Testis (tissue), 3 donors: Measurements from ENCODE around the gene SPRING1. TPM values are rescaled to one million over a fixed set of nuclear protein-coding genes. Genes with fewer than 3 reads are reported as not detected.

Source experiments
- DNase-seq: peaks from one replicate; pipeline ENCODE4 v3.0.0-alpha.2; 2019
- H3K27ac ChIP-seq, 2 donors: fragments of 200-600 bp; sonication (generic); one replicate each; pipeline ENCODE4 v1.5.1; 2019
- H3K27me3 ChIP-seq: fragments of 200-600 bp; sonication (generic); one replicate; pipeline ENCODE4 v1.5.1; 2019
- H3K36me3 ChIP-seq: fragments of 200-600 bp; sonication (generic); one replicate; pipeline ENCODE4 v1.5.1; 2017; ENCODE audit warnings: low read depth; ENCODE audit errors: missing control alignments
- H3K4me1 ChIP-seq: fragments of 200-600 bp; sonication (generic); one replicate; pipeline ENCODE4 v1.5.1; 2019
- H3K4me3 ChIP-seq, 2 donors: fragments of 200-600 bp; sonication (generic); one replicate each; pipeline ENCODE4 v1.5.1; 2017 to 2019
- H3K9me3 ChIP-seq: fragments of 200-600 bp; sonication (generic); one replicate; pipeline ENCODE4 v1.5.1; 2017
- CTCF ChIP-seq, 3 experiments: fragments of 450-650 bp in 2 of 3; fragments of 200-600 bp in 1 of 3; sonication (generic) in 1 of 3; IDR thresholded peaks; one replicate each; pipeline ENCODE4 v1.5.1; 2016 to 2019; ENCODE audit warnings: antibody characterized with exemption in 3 of 3, mild to moderate bottlenecking in 2 of 3, moderate library complexity in 1 of 3
- POLR2A ChIP-seq: fragments of 450-650 bp; IDR thresholded peaks from one replicate; pipeline ENCODE4 v1.6.1; 2017; ENCODE audit warnings: antibody characterized with exemption, mild to moderate bottlenecking, moderate library complexity
- WGBS, 2 donors: methylation state at CpG; one replicate each; pipeline ENCODE4 v1.1.5; 2018; 5-methylcytosine and 5-hydroxymethylcytosine counted together
- intact Hi-C: fragments of 100-400 bp; cut with DNase I; formaldehyde crosslinking; loops from one replicate; pipeline ENCODE4 v1.15.1; 2023; ENCODE audit warnings: low total_unique reads
- polyA plus RNA-seq: library from polyadenylated mRNA; stranded (reverse); fragments of 350-450 nt; fragmentation: Illumina TruSeq; extraction: RNeasy Lipid Tissue Mini Kit (QIAGEN cat#74804); gene quantifications from one replicate; pipeline ENCODE4 v1.2.3, GENCODE V29; 2014; ENCODE audit warnings: low read depth, low replicate concordance; ENCODE audit not compliant: insufficient read depth
- total RNA-seq, 2 donors: library from RNA; depleted of rRNA; stranded (reverse); fragments of >200 nt; gene quantifications; one replicate each; pipeline ENCODE4 v1.2.3, GENCODE V29; 2016

SPRING1 gene
- total and polyA plus RNA-seq, 3 donors from 2014 or later = 23.4 to 25.5 (median 25.1) TPM

- H3K4me3 ChIP-seq = no peak overlapping the region
- peaks cover 6% of the 10 kb centered on the region for H3K4me1 ChIP-seq
- no peaks in the 10 kb centered on the region for H3K27me3 ChIP-seq
- 94 to 95% methylated on average over 4 of the region's 4 CpGs for WGBS, 2 donors
- DNase-seq = no peak
- no peaks in the 10 kb centered on the region for H3K36me3 ChIP-seq
- intact Hi-C loops = no loop called here
- H3K27ac ChIP-seq = no peak overlapping the region
- TF ChIP-seq POLR2A (no peak), CTCF (IDR thresholded peaks at IDR 0.05) (no peak)
- no peaks in the 10 kb centered on the region for H3K9me3 ChIP-seq
These were observed 36.4 kb downstream of the SPRING1 start for GRCh38 chr12:116701432-116701831.

GRCh38 chr12:116700066-116700465 lies 37.8 kb downstream of the SPRING1 start:
- Histone ChIP-seq H3K4me3 (no peak overlapping the region), H3K27ac (no peak overlapping the region), H3K36me3 (no peaks in the 10 kb centered on the region), H3K9me3 (no peaks in the 10 kb centered on the region), H3K4me1 (peaks cover 6% of the 10 kb centered on the region), H3K27me3 (no peaks in the 10 kb centered on the region)
- TF ChIP-seq POLR2A (no peak), CTCF (IDR thresholded peaks at IDR 0.05) (no peak)
- DNase-seq = no peak
- 87 to 97% methylated on average over 6 of the region's 6 CpGs for WGBS, 2 donors
- intact Hi-C loops = no loop called here

- H3K36me3 ChIP-seq = no peaks in the 10 kb centered on the region
- H3K27ac ChIP-seq = no peak overlapping the region
- DNase-seq = no peak
- peaks cover 7% of the 10 kb centered on the region for H3K4me1 ChIP-seq
- no peaks in the 10 kb centered on the region for H3K27me3 ChIP-seq
- 69 to 82% methylated on average over 2 of the region's 2 CpGs for WGBS, 2 donors
- no peak overlapping the region for H3K4me3 ChIP-seq
- no peaks in the 10 kb centered on the region for H3K9me3 ChIP-seq
- intact Hi-C loops = no loop called here
- no peak for TF ChIP-seq CTCF (IDR thresholded peaks at IDR 0.05)
- TF ChIP-seq POLR2A = no peak
These were observed 39.3 kb downstream of the SPRING1 start for GRCh38 chr12:116698554-116699075.

- H3K4me1 ChIP-seq = peaks cover 7% of the 10 kb centered on the region
- no peak overlapping the region for H3K27ac ChIP-seq
- TF ChIP-seq CTCF (IDR thresholded peaks at IDR 0.05) (no peak), POLR2A (no peak)
- intact Hi-C loops = no loop called here
- H3K4me3 ChIP-seq = no peak overlapping the region
- no peak for DNase-seq
- H3K27me3 ChIP-seq = no peaks in the 10 kb centered on the region
- no peaks in the 10 kb centered on the region for H3K36me3 ChIP-seq
- WGBS, 2 donors = 79 to 87% methylated on average over 8 of the region's 8 CpGs
- no peaks in the 10 kb centered on the region for H3K9me3 ChIP-seq
These were observed 39.8 kb downstream of the SPRING1 start for GRCh38 chr12:116698116-116698515.

GRCh38 chr12:116697716-116698115 lies 40.2 kb downstream of the SPRING1 start:
- no peaks in the 10 kb centered on the region for H3K9me3 ChIP-seq
- intact Hi-C loops = no loop called here
- no peak overlapping the region for H3K27ac ChIP-seq
- no peak for TF ChIP-seq POLR2A
- no peak overlapping the region for H3K4me3 ChIP-seq
- H3K4me1 ChIP-seq = peaks cover 6% of the 10 kb centered on the region
- no peaks in the 10 kb centered on the region for H3K36me3 ChIP-seq
- 47 to 81% methylated on average over 9 to 11 of the region's 11 CpGs for WGBS, 2 donors
- peak; percentile 45 for DNase-seq
- no peaks in the 10 kb centered on the region for H3K27me3 ChIP-seq
